Effector CD8-positive, alpha-beta T cell (primary cell): Measurements from ENCODE around the gene COLQ.
"Not testable (repeated sequence)": the region's sequence is repeated elsewhere in the genome, so short reads cannot be mapped to it uniquely, and the experiment has no call there.

Source experiments
- DNase-seq: peaks from one replicate; lab custom pipeline; 2025; lab: John Stamatoyannopoulos, UW

COLQ gene

GRCh38 chr3:15492847-15493360 lies 28.6 kb downstream of the COLQ start:
- no peak for DNase-seq

DNA sequence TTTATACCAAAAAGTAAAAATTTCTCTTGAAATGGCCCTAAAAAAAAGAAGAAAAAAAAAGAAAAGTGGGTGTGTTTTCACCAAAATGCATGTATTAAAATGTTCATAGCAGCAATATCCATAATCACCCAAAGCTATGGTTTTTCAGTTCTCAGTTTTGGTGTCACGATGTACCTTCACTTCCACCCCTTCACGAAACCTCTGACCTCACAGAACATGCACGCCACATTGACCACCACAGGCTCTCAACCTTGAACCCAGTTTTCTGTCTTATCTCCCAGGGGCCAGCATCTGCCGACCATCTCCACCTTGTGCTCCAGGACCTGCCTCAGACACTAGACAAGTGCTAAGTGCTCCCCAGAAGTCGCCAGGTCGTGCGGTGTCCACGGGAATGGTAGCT lies 30.4 kb downstream of the COLQ start:
- no peak for DNase-seq

- no peak for DNase-seq
These were observed 31.3 kb downstream of the COLQ start for GRCh38 chr3:15490158-15490557.

GRCh38 chr3:15488002-15488401 lies 33.5 kb downstream of the COLQ start:
- no peak for DNase-seq

- DNase-seq, result no peak
These were observed 34.5 kb downstream of the COLQ start for GRCh38 chr3:15486979-15487378.

DNA sequence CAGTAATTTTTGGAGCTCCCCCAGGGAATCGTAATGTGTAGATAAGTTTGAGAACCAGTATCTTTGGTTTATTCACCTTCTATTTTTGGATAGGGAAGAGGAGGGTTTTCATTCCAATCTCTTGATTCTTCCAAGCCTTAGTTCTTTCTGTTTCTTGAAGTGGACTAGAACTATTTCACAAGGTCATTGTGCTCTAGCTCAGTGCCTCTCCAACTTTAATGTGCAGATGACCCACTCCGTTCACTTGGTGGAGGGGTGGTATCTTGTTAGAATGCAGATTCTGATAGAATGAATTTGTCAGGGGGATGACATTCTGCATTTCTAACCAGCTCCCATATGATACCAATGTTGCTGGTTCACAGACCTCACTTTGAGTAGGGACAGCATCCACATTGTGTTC lies 35.5 kb downstream of the COLQ start:
- no peak for DNase-seq

- not testable (repeated sequence) for DNase-seq
These were observed 37.0 kb downstream of the COLQ start for GRCh38 chr3:15484551-15484950.

DNA sequence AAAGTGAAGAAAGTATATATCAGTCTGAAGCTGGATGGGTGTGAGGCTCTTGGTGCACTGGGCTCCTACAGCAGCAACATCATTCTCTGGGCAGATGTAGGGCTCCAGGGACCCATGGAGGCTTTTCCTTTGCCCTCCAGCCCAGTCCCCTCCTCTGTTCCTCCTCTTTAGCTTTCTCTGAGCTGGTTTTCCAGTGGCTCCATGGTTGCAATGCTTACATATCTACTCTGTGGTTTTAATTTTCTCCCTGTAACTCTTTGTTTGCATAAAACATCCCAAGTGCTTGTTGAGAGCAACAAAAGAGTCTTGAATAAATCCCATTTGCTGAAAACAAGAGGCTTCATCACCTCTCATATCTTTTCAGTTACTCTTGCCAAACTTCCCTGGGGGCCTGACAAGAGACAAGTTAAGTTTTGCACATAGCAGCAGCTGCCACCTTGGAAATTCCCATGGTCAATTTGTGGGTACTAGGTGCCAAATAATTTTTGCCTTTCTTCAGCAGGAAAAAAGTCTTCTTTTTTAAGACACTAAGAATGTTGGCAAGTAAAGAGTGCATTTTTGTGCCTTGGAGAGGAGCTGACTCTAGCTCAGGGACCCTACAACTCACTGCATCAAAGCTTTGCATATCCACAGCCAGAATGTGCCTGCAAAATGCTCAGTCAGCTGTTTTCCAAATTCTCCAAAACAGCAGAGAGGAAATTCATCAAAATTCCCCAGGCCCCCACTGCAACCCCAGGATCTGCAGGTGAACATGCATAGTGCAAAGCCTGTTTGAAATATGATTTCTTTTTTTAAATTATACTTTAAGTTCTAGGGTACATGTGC lies 41.9 kb downstream of the COLQ start:
- DNase-seq, result no peak

GRCh38 chr3:15478640-15478979 lies 42.9 kb downstream of the COLQ start:
- DNase-seq, result no peak

- no peak for DNase-seq
These were observed 43.4 kb downstream of the COLQ start for GRCh38 chr3:15477951-15478639.

DNA sequence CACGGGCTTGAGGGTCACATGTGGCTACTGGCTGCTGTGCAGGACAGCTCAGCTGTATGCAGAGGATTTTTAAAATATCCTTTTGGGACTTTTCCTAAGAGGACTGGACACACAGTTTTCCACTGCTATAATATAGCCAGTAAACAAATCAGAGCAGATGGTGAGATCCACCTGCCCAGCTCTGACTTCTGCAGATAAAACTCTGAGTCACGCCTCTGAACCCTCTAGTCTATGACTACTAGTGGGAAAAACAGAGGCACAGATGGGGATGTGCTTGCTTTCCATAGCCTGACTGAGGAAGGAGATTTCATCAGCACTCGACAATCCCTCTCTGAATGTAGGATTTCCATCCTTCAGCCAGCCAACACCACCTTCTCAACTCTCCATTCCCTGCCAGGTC lies 45.1 kb downstream of the COLQ start:
- DNase-seq, result no peak

DNA sequence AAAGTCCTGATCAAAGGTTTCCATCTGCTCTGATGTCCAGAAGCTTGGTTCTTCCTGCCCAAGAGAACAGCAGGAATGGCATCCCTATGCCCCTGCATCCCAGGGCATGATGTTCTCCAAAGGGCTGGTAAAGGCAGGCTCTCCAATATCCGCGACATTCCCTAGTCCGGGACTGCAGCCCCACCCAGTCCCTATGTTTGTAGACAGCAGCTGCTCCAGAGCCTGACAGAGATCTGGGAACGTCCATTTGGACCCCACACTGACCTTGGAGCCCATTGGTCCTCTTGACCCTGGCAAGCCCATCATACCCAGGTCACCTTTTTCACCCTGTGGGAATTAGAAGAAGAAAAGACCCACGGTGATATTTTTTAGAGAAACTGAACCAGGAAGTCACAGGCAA lies 46.3 kb downstream of the COLQ start:
- no peak for DNase-seq

GRCh38 chr3:15471861-15472260 lies 49.6 kb downstream of the COLQ start:
- no peak for DNase-seq

DNA sequence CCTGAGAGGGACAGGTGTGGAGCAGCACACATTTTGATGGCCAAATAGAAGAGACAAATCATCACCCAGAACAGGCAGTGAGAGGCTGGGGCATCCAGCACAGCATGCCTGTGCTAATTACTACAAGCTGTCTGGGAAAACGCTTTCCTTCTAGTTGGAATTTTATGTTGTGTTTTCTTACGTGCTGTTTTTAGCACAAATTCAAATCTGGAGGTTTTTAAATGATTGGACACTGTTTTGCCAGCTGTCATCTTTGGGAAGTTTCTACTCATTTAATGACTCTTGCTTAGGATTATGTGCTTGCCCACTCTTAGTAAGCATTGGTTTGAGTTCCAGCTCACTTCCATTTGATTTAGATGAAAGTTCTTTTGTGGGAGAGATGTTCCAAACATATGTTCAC lies 50.7 kb downstream of the COLQ start:
- DNase-seq, result no peak

- no peak for DNase-seq
These were observed 51.2 kb downstream of the COLQ start for GRCh38 chr3:15470261-15470660.

- no peak for DNase-seq
These were observed 54.0 kb downstream of the COLQ start for GRCh38 chr3:15467227-15468181.

DNA sequence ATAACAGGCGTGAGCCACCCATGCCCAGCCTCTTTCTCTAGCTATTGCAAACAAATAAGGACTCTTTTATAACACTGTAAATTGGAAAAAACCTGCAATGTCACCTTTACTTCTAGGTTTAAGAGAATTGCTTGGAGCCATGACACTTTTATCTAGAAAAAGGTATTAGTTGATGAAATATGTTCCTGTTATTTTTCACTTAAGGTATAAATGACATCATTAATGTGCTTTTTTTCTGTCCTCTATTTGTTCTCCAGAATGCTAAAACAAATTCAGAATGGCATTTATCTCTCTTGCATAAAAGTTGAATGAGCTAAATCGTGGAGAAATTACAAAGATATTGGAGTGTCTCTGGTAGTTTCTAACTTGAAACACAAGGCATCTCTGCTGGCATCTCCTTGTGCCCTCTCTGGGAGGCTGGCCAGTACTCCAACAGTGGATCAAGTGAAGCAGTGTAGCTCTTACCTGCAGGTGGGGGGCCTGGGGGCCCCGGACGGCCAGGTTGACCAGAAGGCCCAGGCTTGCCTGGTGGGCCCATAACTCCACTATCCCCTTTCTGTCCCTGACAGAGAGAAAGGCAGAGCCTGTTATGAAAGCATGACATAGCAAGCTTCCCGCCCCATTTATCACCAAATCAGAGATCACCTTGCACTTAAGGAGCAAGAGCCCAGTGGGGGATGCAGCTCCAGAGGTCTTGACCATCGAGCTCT lies 55.5 kb downstream of the COLQ start:
- no peak for DNase-seq

- DNase-seq, result no peak
These were observed 59.1 kb downstream of the COLQ start for GRCh38 chr3:15462451-15462850.

- DNase-seq, result no peak
These were observed 60.5 kb downstream of the COLQ start for GRCh38 chr3:15460891-15461531.

- DNase-seq, result no peak
These were observed 63.2 kb downstream of the COLQ start for GRCh38 chr3:15458212-15458780.

- DNase-seq, result not testable (repeated sequence)
These were observed 64.6 kb downstream of the COLQ start for GRCh38 chr3:15456915-15457314.
